GM12891 (cell line): ENCODE measurements around the gene ADTRP.

Experiments
- POLR2A ChIP-seq: IDR thresholded peaks from 2 replicates; pipeline ENCODE4 v1.6.1; 2011; ENCODE audit warnings: low read depth, low read length, control low read depth
- POLR2AphosphoS5 ChIP-seq: IDR thresholded peaks from 2 replicates; pipeline ENCODE4 v1.6.1; 2011; ENCODE audit warnings: low read depth, low read length, control low read depth

DNA sequence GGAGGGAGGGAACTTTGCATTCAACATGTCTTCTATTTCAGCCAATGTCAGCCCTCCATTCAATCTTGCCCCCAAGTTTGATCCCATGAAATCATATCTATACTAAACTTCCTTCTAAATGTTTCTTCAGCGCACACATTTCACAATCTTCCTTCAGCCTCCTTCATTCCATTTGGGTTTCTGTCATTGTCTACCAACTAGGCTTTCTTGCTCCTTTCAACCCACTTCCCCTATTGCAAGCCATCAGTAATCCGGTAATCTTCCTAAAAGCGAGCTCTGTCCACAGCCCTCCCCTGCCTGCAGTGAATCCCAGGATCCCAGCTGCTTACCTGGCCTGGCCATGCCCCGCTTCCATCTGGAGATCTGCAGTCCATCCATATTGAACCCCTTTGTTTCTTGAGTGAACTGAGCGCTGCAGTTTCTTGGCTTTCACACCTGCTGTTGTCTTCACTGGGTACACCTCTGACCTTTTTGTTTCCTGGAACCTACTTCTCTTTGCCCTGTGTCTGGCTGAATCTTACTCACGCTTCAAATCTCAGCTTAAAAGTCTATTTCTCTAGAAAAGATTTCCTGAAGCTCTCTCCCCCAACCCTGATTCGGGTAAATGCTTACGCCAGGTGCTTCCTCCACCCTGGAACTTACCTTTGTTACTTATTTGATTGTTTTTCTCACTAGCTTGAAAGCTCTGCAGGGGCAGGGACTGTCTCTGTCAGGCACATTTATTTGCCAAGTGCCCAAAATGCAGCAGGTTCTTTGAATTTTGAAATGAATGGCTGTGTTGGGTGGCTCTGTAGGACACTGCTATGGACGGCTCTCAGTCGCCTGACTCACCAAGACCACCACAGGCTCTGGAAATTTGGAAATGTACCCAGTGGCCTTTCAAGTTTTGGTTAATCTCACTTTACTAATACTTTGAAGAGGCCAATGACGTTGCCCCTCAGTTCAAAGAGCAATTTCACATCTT is 50.3 kb downstream of the ADTRP start:
- TF ChIP-seq POLR2AphosphoS5 (no peak), POLR2A (no peak)
